SU-DHL-6 (cell line): Measurements from ENCODE around the gene RPS3.
"Not testable (repeated sequence)": the region's sequence is repeated elsewhere in the genome, so short reads cannot be mapped to it uniquely, and the experiment has no call there.

Experiments used
- H2AFZ ChIP-seq: fragments of 200-600 bp; sonication (generic); 2 replicates; pipeline ENCODE4 v1.6.1; 2014; ENCODE audit warnings: low read depth, mild to moderate bottlenecking, moderate library complexity, mixed read lengths, antibody characterized with exemption, low read length; ENCODE audit not compliant: severe bottlenecking
- H3F3A ChIP-seq: fragments of 200-600 bp; shearing (Covaris generic); 2 replicates; pipeline ENCODE4 v1.6.0; 2016; ENCODE audit warnings: antibody characterized with exemption, mild to moderate bottlenecking; ENCODE audit not compliant: insufficient read depth
- H3K27ac ChIP-seq: fragments of 200-600 bp; sonication (generic); 2 replicates; pipeline ENCODE4 v1.5.1; 2016; ENCODE audit warnings: low read depth, mild to moderate bottlenecking, low read length, moderate library complexity, mixed read lengths
- H3K27me3 ChIP-seq: fragments of 200-600 bp; sonication (generic), shearing (Covaris generic); 2 replicates; pipeline ENCODE4 v1.6.0; 2014; ENCODE audit warnings: mild to moderate bottlenecking, low read length
- H3K36me3 ChIP-seq: fragments of 200-600 bp; sonication (generic); 2 replicates; pipeline ENCODE4 v1.6.1; 2014; ENCODE audit warnings: mild to moderate bottlenecking, low read length, mixed read lengths
- H3K4me2 ChIP-seq: fragments of 300-600, 200-600 bp; shearing (Covaris generic), sonication (generic); 2 replicates; pipeline ENCODE4 v1.6.0; 2014; ENCODE audit warnings: low read length, low read depth, mild to moderate bottlenecking; ENCODE audit not compliant: poor library complexity, severe bottlenecking
- H3K4me3 ChIP-seq: fragments of 200-600 bp; sonication (generic); 2 replicates; pipeline ENCODE4 v1.5.1; 2014; ENCODE audit warnings: antibody characterized with exemption, low read length, mild to moderate bottlenecking, mixed read lengths; ENCODE audit not compliant: insufficient read depth, poor library complexity, severe bottlenecking
- H3K79me2 ChIP-seq: fragments of 200-600 bp; sonication (generic); 2 replicates; pipeline ENCODE4 v1.6.1; 2014; ENCODE audit warnings: mild to moderate bottlenecking, low read length, moderate library complexity; ENCODE audit not compliant: insufficient read depth
- H3K9ac ChIP-seq: fragments of 200-600 bp; sonication (generic); 2 replicates; pipeline ENCODE4 v1.7.0; 2014; ENCODE audit warnings: mild to moderate bottlenecking, low read length
- H3K9me2 ChIP-seq: fragments of 200-600 bp; sonication (generic); replicated peaks from 2 replicates; pipeline ENCODE4 v1.6.1; 2014; ENCODE audit warnings: low read length; ENCODE audit not compliant: insufficient read depth
- H3K9me3 ChIP-seq: fragments of 200-600 bp; sonication (generic); 2 replicates; pipeline ENCODE4 v1.6.1; 2014; ENCODE audit warnings: low read length, mixed read lengths; ENCODE audit not compliant: insufficient read depth
- H4K20me1 ChIP-seq: fragments of 200-600 bp; sonication (generic); 2 replicates; pipeline ENCODE4 v1.6.1; 2014; ENCODE audit warnings: low read depth, mild to moderate bottlenecking, antibody characterized with exemption, low read length, moderate library complexity, mixed read lengths
- EZH2phosphoT487 ChIP-seq: fragments of 200-600 bp; sonication (generic), shearing (Covaris generic); conservative IDR thresholded peaks from 2 replicates; pipeline ENCODE4 v1.6.1; 2018; ENCODE audit warnings: mild to moderate bottlenecking, antibody characterized with exemption, low read length, moderate library complexity, mixed read lengths
- TF ChIP-seq, protein P1 (sequence below): fragments of 200-600 bp; sonication (generic); IDR thresholded peaks from one replicate; pipeline ENCODE4 v1.5.1; 2017; ENCODE audit warnings: antibody characterized with exemption, mild to moderate bottlenecking, low read length, moderate library complexity; ENCODE audit not compliant: insufficient read depth, poor library complexity, severe bottlenecking

Gene RPS3

DNA sequence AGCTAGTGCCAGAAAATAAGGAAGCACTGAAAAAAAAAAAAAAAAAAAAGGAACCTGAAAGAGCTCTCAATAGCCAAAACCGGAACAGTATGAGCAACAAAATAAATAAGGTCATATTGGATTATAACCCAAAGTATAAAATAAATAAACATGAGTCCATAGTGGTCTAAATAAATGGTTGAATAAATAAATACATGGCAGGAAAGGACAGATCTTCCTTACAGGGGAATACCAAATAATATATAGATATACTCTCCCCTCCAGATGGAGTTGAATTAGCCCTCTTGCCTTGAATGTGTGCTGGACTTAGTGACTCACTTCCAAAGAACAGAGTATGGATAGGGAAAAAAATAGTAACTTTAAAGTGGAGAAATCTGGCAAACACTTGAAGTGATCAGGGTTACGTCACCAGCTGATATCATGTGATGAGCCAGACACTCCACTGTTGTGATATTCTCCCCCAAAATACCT lies 33.6 kb upstream of the RPS3 start:
- Histone ChIP-seq H3K9ac (no peak overlapping the region), H4K20me1 (no peaks in the 10 kb centered on the region), H3K4me3 (no peak overlapping the region), H3K36me3 (no peaks in the 10 kb centered on the region), H3K9me3 (no peaks in the 10 kb centered on the region), H3K27ac (no peak overlapping the region), H3K4me2 (no peak overlapping the region), H3F3A (no peaks in the 10 kb centered on the region), H3K9me2 (no peaks in the 10 kb centered on the region), H2AFZ (no peak overlapping the region), H3K27me3 (no peaks in the 10 kb centered on the region), H3K79me2 (no peaks in the 10 kb centered on the region)
- no peak for TF ChIP-seq EZH2phosphoT487
- TF ChIP-seq, protein P1, sequence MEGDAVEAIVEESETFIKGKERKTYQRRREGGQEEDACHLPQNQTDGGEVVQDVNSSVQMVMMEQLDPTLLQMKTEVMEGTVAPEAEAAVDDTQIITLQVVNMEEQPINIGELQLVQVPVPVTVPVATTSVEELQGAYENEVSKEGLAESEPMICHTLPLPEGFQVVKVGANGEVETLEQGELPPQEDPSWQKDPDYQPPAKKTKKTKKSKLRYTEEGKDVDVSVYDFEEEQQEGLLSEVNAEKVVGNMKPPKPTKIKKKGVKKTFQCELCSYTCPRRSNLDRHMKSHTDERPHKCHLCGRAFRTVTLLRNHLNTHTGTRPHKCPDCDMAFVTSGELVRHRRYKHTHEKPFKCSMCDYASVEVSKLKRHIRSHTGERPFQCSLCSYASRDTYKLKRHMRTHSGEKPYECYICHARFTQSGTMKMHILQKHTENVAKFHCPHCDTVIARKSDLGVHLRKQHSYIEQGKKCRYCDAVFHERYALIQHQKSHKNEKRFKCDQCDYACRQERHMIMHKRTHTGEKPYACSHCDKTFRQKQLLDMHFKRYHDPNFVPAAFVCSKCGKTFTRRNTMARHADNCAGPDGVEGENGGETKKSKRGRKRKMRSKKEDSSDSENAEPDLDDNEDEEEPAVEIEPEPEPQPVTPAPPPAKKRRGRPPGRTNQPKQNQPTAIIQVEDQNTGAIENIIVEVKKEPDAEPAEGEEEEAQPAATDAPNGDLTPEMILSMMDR, result no peak

DNA sequence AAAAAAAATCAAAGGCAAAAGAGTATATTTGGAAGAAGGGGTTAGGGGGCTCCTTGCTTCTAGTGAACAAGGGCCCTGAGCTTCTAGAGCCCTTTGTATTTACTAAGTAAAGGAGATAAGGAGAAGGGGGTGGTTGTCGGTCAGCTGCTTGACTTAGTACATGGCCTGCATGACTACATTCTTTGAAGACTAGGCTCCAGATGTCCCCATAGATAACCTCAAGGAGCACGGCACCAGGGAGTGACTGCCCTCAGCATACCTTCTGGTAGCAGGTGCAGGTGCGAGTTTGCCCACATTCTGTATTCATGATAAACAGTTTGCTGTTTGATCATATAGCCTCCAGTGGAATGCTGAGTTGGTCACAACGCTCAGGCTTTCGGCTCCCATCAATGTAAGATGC lies 32.5 kb upstream of the RPS3 start:
- not testable (repeated sequence) for H3K36me3 ChIP-seq, H4K20me1 ChIP-seq, H3K27me3 ChIP-seq, H3K27ac ChIP-seq, H3F3A ChIP-seq, H3K79me2 ChIP-seq, H3K4me3 ChIP-seq, H3K9ac ChIP-seq, H3K4me2 ChIP-seq, H3K9me2 ChIP-seq, H3K9me3 ChIP-seq, H2AFZ ChIP-seq

DNA sequence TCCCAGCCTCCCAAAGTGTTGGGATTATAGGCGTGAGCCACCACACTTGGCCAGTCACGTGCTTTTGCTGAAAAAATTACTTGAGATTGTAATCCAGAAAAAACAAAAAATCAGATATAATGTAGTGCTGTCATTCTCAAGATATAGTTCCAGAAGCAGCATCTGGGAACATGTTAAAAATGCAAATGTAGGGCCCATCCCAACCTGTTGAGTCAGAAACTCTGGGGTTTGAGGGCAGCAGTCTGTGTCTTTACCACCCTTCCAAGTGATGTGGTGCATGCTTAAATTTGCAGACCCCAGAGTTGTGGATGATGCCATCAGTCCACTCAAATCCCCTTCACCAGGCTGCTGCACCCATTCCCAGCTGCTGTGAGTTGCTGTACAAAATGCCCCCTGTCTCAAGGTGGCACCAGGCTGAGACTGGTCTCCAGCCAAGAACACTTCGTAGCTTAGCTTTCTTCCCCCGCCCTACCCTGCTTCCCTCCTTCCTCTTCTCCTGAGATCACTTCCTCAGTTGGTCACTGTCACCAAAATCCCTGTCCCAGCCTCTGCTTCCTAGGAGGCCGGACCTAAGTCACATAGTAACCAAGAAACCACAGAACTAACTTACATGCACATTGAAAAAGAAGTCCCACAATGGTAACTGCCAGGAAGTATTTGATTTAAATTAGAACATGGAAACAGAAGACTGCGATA lies 29.6 kb upstream of the RPS3 start:
- no peak overlapping the region for H3K9ac ChIP-seq
- no peak overlapping the region for H2AFZ ChIP-seq
- TF ChIP-seq EZH2phosphoT487, result no peak
- TF ChIP-seq, protein P1, result no peak
- no peak overlapping the region for H3K27ac ChIP-seq
- H3K27me3 ChIP-seq, result no peaks in the 10 kb centered on the region
- H3K4me2 ChIP-seq, result no peak overlapping the region
- H3K36me3 ChIP-seq, result no peaks in the 10 kb centered on the region
- no peaks in the 10 kb centered on the region for H3K79me2 ChIP-seq
- H4K20me1 ChIP-seq, result no peaks in the 10 kb centered on the region
- no peaks in the 10 kb centered on the region for H3K9me2 ChIP-seq
- no peaks in the 10 kb centered on the region for H3K9me3 ChIP-seq
- no peaks in the 10 kb centered on the region for H3F3A ChIP-seq
- H3K4me3 ChIP-seq, result no peak overlapping the region

DNA sequence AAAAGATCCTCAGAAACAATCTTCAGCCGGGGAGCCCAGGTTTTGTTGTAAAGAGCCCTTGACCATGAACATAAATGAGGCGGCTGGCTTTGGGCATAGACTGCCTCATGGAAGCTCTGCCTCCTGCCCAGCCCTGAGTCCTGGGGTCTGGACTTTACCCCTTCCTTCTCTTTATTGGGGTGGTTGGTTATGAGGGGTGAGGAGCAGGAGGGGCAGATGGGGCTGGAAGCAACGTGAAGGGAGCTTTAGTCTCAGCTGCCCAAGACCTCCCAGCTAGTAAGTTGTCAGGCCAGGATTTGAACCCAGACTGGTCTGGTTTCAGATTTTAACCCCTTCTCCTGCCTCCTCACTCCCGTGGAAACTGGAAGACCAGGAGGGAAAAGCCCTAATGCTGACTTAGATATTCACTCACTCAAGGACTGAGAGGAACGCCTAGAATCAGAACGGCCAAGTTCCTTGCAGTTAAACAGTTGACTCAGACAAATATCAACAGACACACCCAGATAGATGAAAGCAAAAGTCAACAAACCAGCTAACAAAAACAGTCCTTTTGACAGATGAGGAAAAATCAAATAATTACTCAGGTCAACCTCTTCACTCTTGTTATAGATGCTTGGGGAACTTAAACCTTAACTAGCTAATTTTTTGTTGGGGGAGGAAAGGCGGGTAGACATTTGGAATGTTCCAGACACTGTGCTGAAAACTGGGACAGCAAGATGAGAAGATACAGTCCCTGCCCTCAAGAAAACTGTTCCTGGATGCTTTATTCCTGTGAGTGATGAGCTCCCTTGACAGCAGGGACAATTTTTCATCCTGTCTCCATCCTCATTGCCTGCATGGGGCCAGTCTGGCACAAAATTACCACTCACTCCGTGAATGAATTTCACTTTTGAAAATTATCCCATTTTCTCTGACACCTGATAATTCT lies 27.1 kb upstream of the RPS3 start:
- Histone ChIP-seq H3K4me3 (no peak overlapping the region), H3K9me2 (no peaks in the 10 kb centered on the region), H3K9ac (no peak overlapping the region), H3K4me2 (no peak overlapping the region), H3K27ac (no peak overlapping the region), H2AFZ (no peak overlapping the region), H3F3A (no peaks in the 10 kb centered on the region), H3K27me3 (no peaks in the 10 kb centered on the region), H4K20me1 (no peaks in the 10 kb centered on the region), H3K36me3 (no peaks in the 10 kb centered on the region), H3K79me2 (no peaks in the 10 kb centered on the region), H3K9me3 (no peaks in the 10 kb centered on the region)
- TF ChIP-seq EZH2phosphoT487, result no peak
- TF ChIP-seq, protein P1, result no peak
